ENCODE results near the gene ADIG. TPM values are rescaled to one million over a fixed set of nuclear protein-coding genes. Genes with fewer than 3 reads are reported as not detected.

The ADIG gene
- total and polyA plus RNA-seq, 2 of the 13 experiments (the other 11 are each of a cell fraction or from before 2014, with no cell fraction given), result 0.15 TPM; not detected in 1

DNA sequence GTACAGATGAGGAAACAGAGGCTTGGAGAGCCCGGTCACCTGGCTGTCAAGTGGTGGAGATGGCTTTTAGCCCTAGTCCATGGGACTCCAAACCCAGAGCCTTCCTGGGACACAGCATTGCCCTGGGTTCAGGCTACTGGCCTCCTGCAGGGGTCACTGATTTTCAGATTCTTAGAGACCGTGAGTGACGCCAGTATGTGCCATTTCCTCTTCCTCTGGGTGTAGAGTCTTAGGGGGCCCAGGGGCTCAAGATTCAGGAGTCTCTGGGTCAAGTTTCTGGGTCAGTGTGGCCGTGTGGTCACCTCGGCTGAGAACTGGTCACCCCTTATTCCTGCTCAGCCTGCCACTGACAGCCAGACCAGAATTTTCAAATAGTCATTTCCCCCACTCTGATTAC is 21.2 kb downstream of the ADIG start:
- FAIRE-seq (no peak), DNase-seq (ENCODE audit: low spot score) (no peak), ATAC-seq (peak; percentile 5; the same call in 2 of the 3 replicates)
- peak overlapping the region; percentile 70 for H3K4me2 ChIP-seq (ENCODE audit: low read depth, low read length)
- in situ Hi-C loops (cut with HindIII; ENCODE audit: extremely low pct_ligation_motif_present, low pct_unique_long_range_greater_than_20kb), result no loop called here
- ChIA-PET CTCF (ENCODE audit: low intra/inter-chr PET ratio, low total read pairs) (no interaction called here), POLR2A (no interaction called here)
- H3K9ac ChIP-seq (ENCODE audit: insufficient read depth, low read depth, low read length), result peak overlapping the region; percentile 21; the same call in 1 of the 2 replicates
- peaks cover 2 to 62% of the 10 kb centered on the region in 2 experiments; a peak in 4 of 5 replicates for H3K27me3 ChIP-seq (ENCODE audit: control insufficient read depth in 1 of 2, insufficient read depth in 2 of 2, low read length in 2 of 2)
- BruUV-seq (replicated peaks), result no TSS peak
- H3K79me2 ChIP-seq (ENCODE audit: insufficient read depth, low read length), result no peaks in the 10 kb centered on the region
- intact Hi-C loops (cut with micrococcal nuclease; ENCODE audit: unreplicated experiment), result no loop called here
- H2AFZ ChIP-seq (ENCODE audit: low read length), result no peak overlapping the region
- peak overlapping the region; percentile 18 to 70 (median 49); a peak in 5 of 6 replicates for H3K4me3 ChIP-seq (replicated peaks in 1 of 3; ENCODE audit: insufficient read depth in 1 of 3, low read depth in 2 of 3, low read length in 3 of 3)
- 18% methylated on average over 3 of the region's 5 CpGs for WGBS (ENCODE audit: low lambda C conversion rate)
- no peak overlapping the region for H3K27ac ChIP-seq (ENCODE audit: extremely low read length, insufficient read depth, low read length)
- H3K4me1 ChIP-seq (ENCODE audit: insufficient read depth, low read length), result peaks cover 80% of the 10 kb centered on the region
- H3K36me3 ChIP-seq (replicated peaks in 1 of 2; ENCODE audit: control insufficient read depth in 1 of 2, insufficient read depth in 2 of 2, low read length in 2 of 2), result no peaks in the 10 kb centered on the region
- H4K20me1 ChIP-seq (ENCODE audit: insufficient read depth, low read length), result no peaks in the 10 kb centered on the region
- no peaks in the 10 kb centered on the region for H3K9me3 ChIP-seq (ENCODE audit: low read length)
- TF ChIP-seq FOXJ3 (CRISPR knock-in tag; IDR thresholded peaks at IDR 0.05; ENCODE audit: borderline replicate concordance) (no peak), ZSCAN31 (CRISPR knock-in tag; IDR thresholded peaks at IDR 0.05; ENCODE audit: low read depth) (no peak), ELF1 (CRISPR knock-in tag; IDR thresholded peaks at IDR 0.05) (no peak), TRIM24 (CRISPR knock-in tag; IDR thresholded peaks at IDR 0.05) (no peak), ZBTB14 (CRISPR knock-in tag; IDR thresholded peaks at IDR 0.05) (no peak), TCF7L2 (IDR thresholded peaks at IDR 0.05; ENCODE audit: low read depth, low read length) (no peak), CENPX (CRISPR knock-in tag; IDR thresholded peaks at IDR 0.05) (no peak), DPF2 (CRISPR knock-in tag; IDR thresholded peaks at IDR 0.05; ENCODE audit: borderline replicate concordance, low read depth) (no peak), ZNF598 (CRISPR knock-in tag; IDR thresholded peaks at IDR 0.05; ENCODE audit: borderline replicate concordance) (0 out of 2 replicates have a peak, but pooled peaks have one; percentile 8), ARHGAP35 (CRISPR knock-in tag; IDR thresholded peaks at IDR 0.05; ENCODE audit: borderline replicate concordance) (no peak), ZNF276 (CRISPR knock-in tag; IDR thresholded peaks at IDR 0.05; ENCODE audit: low read depth) (no peak), ZFP41 (CRISPR knock-in tag; IDR thresholded peaks at IDR 0.05; ENCODE audit: borderline replicate concordance) (no peak), SP2 (CRISPR knock-in tag; IDR thresholded peaks at IDR 0.05) (no peak), NPAS2 (CRISPR knock-in tag; IDR thresholded peaks at IDR 0.05; ENCODE audit: borderline replicate concordance) (no peak), ZNF841 (CRISPR knock-in tag; IDR thresholded peaks at IDR 0.05; ENCODE audit: borderline replicate concordance) (no peak)
- TF ChIP-seq, protein P1, sequence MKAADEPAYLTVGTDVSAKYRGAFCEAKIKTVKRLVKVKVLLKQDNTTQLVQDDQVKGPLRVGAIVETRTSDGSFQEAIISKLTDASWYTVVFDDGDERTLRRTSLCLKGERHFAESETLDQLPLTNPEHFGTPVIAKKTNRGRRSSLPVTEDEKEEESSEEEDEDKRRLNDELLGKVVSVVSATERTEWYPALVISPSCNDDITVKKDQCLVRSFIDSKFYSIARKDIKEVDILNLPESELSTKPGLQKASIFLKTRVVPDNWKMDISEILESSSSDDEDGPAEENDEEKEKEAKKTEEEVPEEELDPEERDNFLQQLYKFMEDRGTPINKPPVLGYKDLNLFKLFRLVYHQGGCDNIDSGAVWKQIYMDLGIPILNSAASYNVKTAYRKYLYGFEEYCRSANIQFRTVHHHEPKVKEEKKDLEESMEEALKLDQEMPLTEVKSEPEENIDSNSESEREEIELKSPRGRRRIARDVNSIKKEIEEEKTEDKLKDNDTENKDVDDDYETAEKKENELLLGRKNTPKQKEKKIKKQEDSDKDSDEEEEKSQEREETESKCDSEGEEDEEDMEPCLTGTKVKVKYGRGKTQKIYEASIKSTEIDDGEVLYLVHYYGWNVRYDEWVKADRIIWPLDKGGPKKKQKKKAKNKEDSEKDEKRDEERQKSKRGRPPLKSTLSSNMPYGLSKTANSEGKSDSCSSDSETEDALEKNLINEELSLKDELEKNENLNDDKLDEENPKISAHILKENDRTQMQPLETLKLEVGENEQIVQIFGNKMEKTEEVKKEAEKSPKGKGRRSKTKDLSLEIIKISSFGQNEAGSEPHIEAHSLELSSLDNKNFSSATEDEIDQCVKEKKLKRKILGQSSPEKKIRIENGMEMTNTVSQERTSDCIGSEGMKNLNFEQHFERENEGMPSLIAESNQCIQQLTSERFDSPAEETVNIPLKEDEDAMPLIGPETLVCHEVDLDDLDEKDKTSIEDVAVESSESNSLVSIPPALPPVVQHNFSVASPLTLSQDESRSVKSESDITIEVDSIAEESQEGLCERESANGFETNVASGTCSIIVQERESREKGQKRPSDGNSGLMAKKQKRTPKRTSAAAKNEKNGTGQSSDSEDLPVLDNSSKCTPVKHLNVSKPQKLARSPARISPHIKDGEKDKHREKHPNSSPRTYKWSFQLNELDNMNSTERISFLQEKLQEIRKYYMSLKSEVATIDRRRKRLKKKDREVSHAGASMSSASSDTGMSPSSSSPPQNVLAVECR (CRISPR knock-in tag; IDR thresholded peaks at IDR 0.05; ENCODE audit: borderline replicate concordance), result peak; percentile 7; the same call in 1 of the 2 replicates
- TF ChIP-seq, protein P2, sequence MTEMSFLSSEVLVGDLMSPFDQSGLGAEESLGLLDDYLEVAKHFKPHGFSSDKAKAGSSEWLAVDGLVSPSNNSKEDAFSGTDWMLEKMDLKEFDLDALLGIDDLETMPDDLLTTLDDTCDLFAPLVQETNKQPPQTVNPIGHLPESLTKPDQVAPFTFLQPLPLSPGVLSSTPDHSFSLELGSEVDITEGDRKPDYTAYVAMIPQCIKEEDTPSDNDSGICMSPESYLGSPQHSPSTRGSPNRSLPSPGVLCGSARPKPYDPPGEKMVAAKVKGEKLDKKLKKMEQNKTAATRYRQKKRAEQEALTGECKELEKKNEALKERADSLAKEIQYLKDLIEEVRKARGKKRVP (CRISPR knock-in tag; IDR thresholded peaks at IDR 0.05), result no peak

All from HepG2 (cell line).